Measurements from ENCODE around the gene ANAPC13.

Gene ANAPC13

GRCh38 chr3:134457376-134458074 is 28.3 kb downstream of the ANAPC13 start:
- no peak overlapping the region for H3K4me3 ChIP-seq (ENCODE audit: low read depth, low read length)

GRCh38 chr3:134453631-134454030 is 32.2 kb downstream of the ANAPC13 start:
- no peak overlapping the region for H3K4me3 ChIP-seq (ENCODE audit: low read depth, low read length)

GRCh38 chr3:134449951-134450350 is 35.8 kb downstream of the ANAPC13 start:
- no peak overlapping the region for H3K4me3 ChIP-seq (ENCODE audit: low read depth, low read length)

GRCh38 chr3:134449277-134449676 is 36.5 kb downstream of the ANAPC13 start:
- no peak overlapping the region for H3K4me3 ChIP-seq (ENCODE audit: low read depth, low read length)

- no peak overlapping the region for H3K4me3 ChIP-seq (ENCODE audit: low read depth, low read length)
Observed at GRCh38 chr3:134448664-134449063, 37.1 kb downstream of the ANAPC13 start.

- H3K4me3 ChIP-seq (ENCODE audit: low read depth, low read length) = no peak overlapping the region
Observed at GRCh38 chr3:134447351-134447750, 38.4 kb downstream of the ANAPC13 start.

GRCh38 chr3:134446800-134447199 is 39.0 kb downstream of the ANAPC13 start:
- no peak overlapping the region for H3K4me3 ChIP-seq (ENCODE audit: low read depth, low read length)

GRCh38 chr3:134445636-134446035 is 40.1 kb downstream of the ANAPC13 start:
- no peak overlapping the region for H3K4me3 ChIP-seq (ENCODE audit: low read depth, low read length)

- no peak overlapping the region for H3K4me3 ChIP-seq (ENCODE audit: low read depth, low read length)
Observed at GRCh38 chr3:134445095-134445494, 40.7 kb downstream of the ANAPC13 start.

- no peak overlapping the region for H3K4me3 ChIP-seq (ENCODE audit: low read depth, low read length)
Observed at GRCh38 chr3:134441821-134442220, 44.0 kb downstream of the ANAPC13 start.

GRCh38 chr3:134441321-134441720 is 44.5 kb downstream of the ANAPC13 start:
- H3K4me3 ChIP-seq (ENCODE audit: low read depth, low read length) = no peak overlapping the region

- H3K4me3 ChIP-seq (ENCODE audit: low read depth, low read length) = no peak overlapping the region
Observed at GRCh38 chr3:134437211-134437752, 48.5 kb downstream of the ANAPC13 start.

- H3K4me3 ChIP-seq (ENCODE audit: low read depth, low read length) = no peak overlapping the region
Observed at GRCh38 chr3:134432236-134432635, 53.5 kb downstream of the ANAPC13 start.

GRCh38 chr3:134430950-134431445 is 54.8 kb downstream of the ANAPC13 start:
- no peak overlapping the region for H3K4me3 ChIP-seq (ENCODE audit: low read depth, low read length)

- no peak overlapping the region for H3K4me3 ChIP-seq (ENCODE audit: low read depth, low read length)
Observed at GRCh38 chr3:134430174-134430573, 55.6 kb downstream of the ANAPC13 start.

- H3K4me3 ChIP-seq (ENCODE audit: low read depth, low read length) = no peak overlapping the region
Observed at GRCh38 chr3:134428401-134428800, 57.4 kb downstream of the ANAPC13 start.

Measured in iPS-11a (cell line).